SK-N-SH treated with all-trans-retinoic acid at 6 μM for 48 hours (cell line): ENCODE data around the gene SMIM41.

Experiments
- ATAC-seq: fragments of 200-7000 bp; cut with Tn5 transposase; 3 replicates; pipeline ENCODE4 v1.9.1; 2020; ENCODE audit warnings: mild to moderate bottlenecking, moderate library complexity
- CREB5 ChIP-seq: fragments of 250-450 bp; sonication (Bioruptor Pico); IDR thresholded peaks from 2 replicates; pipeline ENCODE4 v1.5.1; 2020; ENCODE audit warnings: low read depth, mild to moderate bottlenecking, moderate library complexity
- CSDC2 ChIP-seq: fragments of 250-450 bp; sonication (Bioruptor Pico); IDR thresholded peaks from 2 replicates; pipeline ENCODE4 v1.5.0; 2020; ENCODE audit warnings: mild to moderate bottlenecking, moderate library complexity
- CSRNP3 ChIP-seq: fragments of 250-450 bp; sonication (Bioruptor Pico); IDR thresholded peaks from 2 replicates; pipeline ENCODE4 v1.5.1; 2021; ENCODE audit warnings: mild to moderate bottlenecking, moderate library complexity
- ESRRG ChIP-seq: fragments of 250-450 bp; sonication (Bioruptor Pico); IDR thresholded peaks from 2 replicates; pipeline ENCODE4 v1.6.1; 2021; ENCODE audit warnings: mild to moderate bottlenecking
- GLIS3 ChIP-seq: fragments of 250-450 bp; sonication (Bioruptor Pico); IDR thresholded peaks from 2 replicates; pipeline ENCODE4 v1.5.0; 2020; ENCODE audit warnings: mild to moderate bottlenecking, moderate library complexity
- POU6F1 ChIP-seq: fragments of 250-450 bp; sonication (Bioruptor Pico); IDR thresholded peaks from 2 replicates; pipeline ENCODE4 v1.8.0; 2021; ENCODE audit warnings: low read depth, mild to moderate bottlenecking, moderate library complexity, borderline replicate concordance
- PPARA ChIP-seq: fragments of 250-450 bp; sonication (Bioruptor Pico); IDR thresholded peaks from 2 replicates; pipeline ENCODE4 v1.5.0; 2020; ENCODE audit warnings: mild to moderate bottlenecking, borderline replicate concordance
- TCF4 ChIP-seq: fragments of 250-450 bp; sonication (Bioruptor Pico); IDR thresholded peaks from 2 replicates; pipeline ENCODE4 v1.8.0; 2021; ENCODE audit warnings: mild to moderate bottlenecking, moderate library complexity, borderline replicate concordance
- TSHZ2 ChIP-seq: fragments of 250-450 bp; sonication (Bioruptor Pico); IDR thresholded peaks from 2 replicates; pipeline ENCODE4 v1.5.0; 2020; ENCODE audit warnings: mild to moderate bottlenecking, moderate library complexity
- ZC3H10 ChIP-seq: fragments of 250-450 bp; sonication (Bioruptor Pico); IDR thresholded peaks from 2 replicates; pipeline ENCODE4 v1.5.1; 2021; ENCODE audit warnings: mild to moderate bottlenecking, moderate library complexity
- ZFP3 ChIP-seq: fragments of 250-450 bp; sonication (Bioruptor Pico); IDR thresholded peaks from 2 replicates; pipeline ENCODE4 v1.5.0; 2020; ENCODE audit warnings: mild to moderate bottlenecking, moderate library complexity

The SMIM41 gene

GRCh38 chr12:52049688-52050087 lies 29.8 kb upstream of the SMIM41 start:
- ATAC-seq = no peak
- TF ChIP-seq ZC3H10 (CRISPR knock-in tag) (no peak), ESRRG (CRISPR knock-in tag) (no peak), POU6F1 (CRISPR knock-in tag) (no peak), PPARA (CRISPR knock-in tag) (no peak), CREB5 (no peak)

GRCh38 chr12:52050116-52050757 lies 29.3 kb upstream of the SMIM41 start:
- TF ChIP-seq TCF4 (CRISPR knock-in tag) (no peak), ZC3H10 (CRISPR knock-in tag) (0 out of 2 replicates have a peak, but pooled peaks have one; percentile 21)
- ATAC-seq = no peak

GRCh38 chr12:52050758-52051541 lies 28.6 kb upstream of the SMIM41 start, which contains the start of gene NR4A1:
Gene NR4A1, plus strand, starts transcription at chr12:52051442. Its CDS starts 2,887 bp downstream, at chr12:52054329.
- peak; percentile 47; the same call in 1 of the 2 replicates for TF ChIP-seq CSRNP3 (CRISPR knock-in tag)
- no peak; the same call in 1 of the 2 replicates for TF ChIP-seq GLIS3
- TF ChIP-seq CSDC2 (CRISPR knock-in tag) = 0 out of 2 replicates have a peak, but pooled peaks have one; percentile 48
- peak; percentile 66; the same call in 1 of the 2 replicates for TF ChIP-seq ZFP3 (CRISPR knock-in tag)
- TF ChIP-seq CREB5 = peak; percentile 27; the same call in 1 of the 2 replicates
- TF ChIP-seq, all 23 proteins: peak for 4
- ATAC-seq = peak; percentile 69

- TF ChIP-seq CREB5 (peak; percentile 66), TSHZ2 (CRISPR knock-in tag) (no peak)
- ATAC-seq = no peak
Measured at GRCh38 chr12:52052468-52053186, 26.9 kb upstream of the SMIM41 start.
